GM12878 (cell line): Measurements from ENCODE around the gene TFCP2L1.

Source experiments
- BCL11A ChIP-seq: IDR thresholded peaks from 2 replicates; pipeline ENCODE4 v1.6.1; 2011; ENCODE audit warnings: low read depth, low read length
- CTCF ChIP-seq, 3 experiments: IDR thresholded peaks in 2 of 3; conservative IDR thresholded peaks in 1 of 3; 2 replicates each; pipeline ENCODE4 v1.5.1; 2011; ENCODE audit warnings: low read depth in 3 of 3, low read length in 3 of 3, mild to moderate bottlenecking in 3 of 3, control low read depth in 2 of 3, moderate library complexity in 2 of 3, inconsistent platforms in 1 of 3, mixed read lengths in 1 of 3; ENCODE audit not compliant: control insufficient read depth in 2 of 3, insufficient read depth in 1 of 3; ENCODE audit errors: extremely low read depth in 1 of 3

DNA sequence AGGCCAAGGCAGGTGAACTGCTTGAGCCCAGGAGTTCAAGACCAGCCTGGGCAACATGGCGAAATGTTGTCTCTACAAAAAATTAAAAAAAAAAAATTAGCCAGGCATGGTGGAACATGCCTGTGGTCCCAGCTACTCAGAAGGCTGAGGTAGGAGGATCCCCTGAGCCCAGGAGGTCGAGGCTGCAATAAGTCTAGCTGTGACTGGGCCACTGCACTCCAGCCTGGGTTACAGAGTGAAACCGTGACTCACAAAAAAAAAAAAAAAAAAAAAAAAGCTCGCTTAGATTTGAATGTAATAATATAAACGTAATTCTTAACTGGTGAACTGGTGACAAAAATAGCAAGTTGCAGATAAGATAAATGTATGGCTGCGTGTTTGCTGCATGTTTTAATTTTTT, 56.5 kb downstream of the TFCP2L1 start:
- TF ChIP-seq BCL11A, result no peak
- no peak for TF ChIP-seq CTCF (IDR thresholded peaks at IDR 0.05 in 2 of 3, conservative IDR thresholded peaks at IDR 0.05 in 1 of 3; ENCODE audit: control insufficient read depth in 2 of 3, extremely low read depth in 1 of 3, insufficient read depth in 1 of 3, low read depth in 3 of 3, low read length in 3 of 3)
